ENCODE data around the gene COLEC12.

Gene COLEC12

DNA sequence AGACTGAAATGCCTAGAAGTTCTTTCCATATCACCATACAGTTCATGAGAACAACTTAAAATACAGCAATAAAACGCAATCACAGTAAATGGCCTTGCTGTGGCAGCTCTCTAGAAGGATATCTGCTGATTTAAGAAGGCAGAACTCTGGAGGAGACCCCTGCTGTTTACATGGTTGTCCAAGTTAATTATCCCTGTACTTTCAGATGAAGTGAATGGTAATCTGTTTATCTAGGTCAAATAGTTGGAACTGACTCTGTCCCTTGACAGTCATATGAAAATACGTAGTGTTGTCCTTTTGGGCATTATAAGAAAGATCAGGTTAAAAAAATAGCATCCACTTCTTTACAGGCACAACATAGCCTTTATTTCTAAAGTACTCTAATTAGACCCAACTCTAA is 115.6 kb downstream of the COLEC12 start:
- no peaks in the 10 kb centered on the region for H3K36me3 ChIP-seq (ENCODE audit: low read length)
- TF ChIP-seq, protein P1, sequence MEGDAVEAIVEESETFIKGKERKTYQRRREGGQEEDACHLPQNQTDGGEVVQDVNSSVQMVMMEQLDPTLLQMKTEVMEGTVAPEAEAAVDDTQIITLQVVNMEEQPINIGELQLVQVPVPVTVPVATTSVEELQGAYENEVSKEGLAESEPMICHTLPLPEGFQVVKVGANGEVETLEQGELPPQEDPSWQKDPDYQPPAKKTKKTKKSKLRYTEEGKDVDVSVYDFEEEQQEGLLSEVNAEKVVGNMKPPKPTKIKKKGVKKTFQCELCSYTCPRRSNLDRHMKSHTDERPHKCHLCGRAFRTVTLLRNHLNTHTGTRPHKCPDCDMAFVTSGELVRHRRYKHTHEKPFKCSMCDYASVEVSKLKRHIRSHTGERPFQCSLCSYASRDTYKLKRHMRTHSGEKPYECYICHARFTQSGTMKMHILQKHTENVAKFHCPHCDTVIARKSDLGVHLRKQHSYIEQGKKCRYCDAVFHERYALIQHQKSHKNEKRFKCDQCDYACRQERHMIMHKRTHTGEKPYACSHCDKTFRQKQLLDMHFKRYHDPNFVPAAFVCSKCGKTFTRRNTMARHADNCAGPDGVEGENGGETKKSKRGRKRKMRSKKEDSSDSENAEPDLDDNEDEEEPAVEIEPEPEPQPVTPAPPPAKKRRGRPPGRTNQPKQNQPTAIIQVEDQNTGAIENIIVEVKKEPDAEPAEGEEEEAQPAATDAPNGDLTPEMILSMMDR (IDR thresholded peaks at IDR 0.05; ENCODE audit: insufficient read depth, low read length, poor library complexity, severe bottlenecking): no peak
- no peak for TF ChIP-seq EZH2phosphoT487 (conservative IDR thresholded peaks at IDR 0.05; ENCODE audit: low read length)
- no peak overlapping the region for H3K4me2 ChIP-seq (ENCODE audit: low read depth, low read length, poor library complexity, severe bottlenecking)
- no peak overlapping the region for H2AFZ ChIP-seq (ENCODE audit: low read depth, low read length, severe bottlenecking)
- H3K9me3 ChIP-seq (ENCODE audit: insufficient read depth, low read length): no peaks in the 10 kb centered on the region
- no peak overlapping the region for H3K27ac ChIP-seq (ENCODE audit: low read depth, low read length)
- H3K4me3 ChIP-seq (ENCODE audit: insufficient read depth, low read length, poor library complexity, severe bottlenecking): no peak overlapping the region
- no peaks in the 10 kb centered on the region for H3K27me3 ChIP-seq (ENCODE audit: low read length)
- H3K9ac ChIP-seq (ENCODE audit: low read length): no peak overlapping the region
- H3K9me2 ChIP-seq (replicated peaks; ENCODE audit: insufficient read depth, low read length): no peaks in the 10 kb centered on the region
- H3F3A ChIP-seq (ENCODE audit: insufficient read depth): no peaks in the 10 kb centered on the region
- no peaks in the 10 kb centered on the region for H3K79me2 ChIP-seq (ENCODE audit: insufficient read depth, low read length)
- H4K20me1 ChIP-seq (ENCODE audit: low read depth, low read length): no peaks in the 10 kb centered on the region

DNA sequence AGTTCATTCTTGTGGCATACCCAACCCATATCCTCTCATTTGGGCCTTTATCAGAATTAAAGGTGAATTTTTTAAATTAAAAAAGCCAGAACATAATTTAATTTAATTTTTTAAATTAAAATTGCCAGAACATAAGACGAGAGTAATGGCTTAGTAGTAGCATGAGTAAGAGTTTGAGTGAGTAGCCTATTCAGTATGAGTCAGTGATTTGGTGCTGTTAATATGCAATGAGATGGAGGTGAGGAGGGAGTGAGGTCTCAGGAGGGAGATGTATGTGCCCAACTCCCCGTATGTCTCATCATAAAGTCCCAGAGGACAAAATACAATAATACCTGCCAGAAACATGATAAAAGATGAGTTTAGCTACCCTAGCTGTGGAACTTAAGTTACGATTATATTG is 117.4 kb downstream of the COLEC12 start:
- H3F3A ChIP-seq (ENCODE audit: insufficient read depth): no peaks in the 10 kb centered on the region
- H3K27ac ChIP-seq (ENCODE audit: low read depth, low read length): no peak overlapping the region
- no peaks in the 10 kb centered on the region for H4K20me1 ChIP-seq (ENCODE audit: low read depth, low read length)
- no peaks in the 10 kb centered on the region for H3K9me2 ChIP-seq (replicated peaks; ENCODE audit: insufficient read depth, low read length)
- no peak overlapping the region for H3K4me3 ChIP-seq (ENCODE audit: insufficient read depth, low read length, poor library complexity, severe bottlenecking)
- H2AFZ ChIP-seq (ENCODE audit: low read depth, low read length, severe bottlenecking): no peak overlapping the region
- no peaks in the 10 kb centered on the region for H3K27me3 ChIP-seq (ENCODE audit: low read length)
- TF ChIP-seq, protein P1 (IDR thresholded peaks at IDR 0.05; ENCODE audit: insufficient read depth, low read length, poor library complexity, severe bottlenecking): no peak
- TF ChIP-seq EZH2phosphoT487 (conservative IDR thresholded peaks at IDR 0.05; ENCODE audit: low read length): no peak
- no peak overlapping the region for H3K4me2 ChIP-seq (ENCODE audit: low read depth, low read length, poor library complexity, severe bottlenecking)
- no peaks in the 10 kb centered on the region for H3K36me3 ChIP-seq (ENCODE audit: low read length)
- no peaks in the 10 kb centered on the region for H3K79me2 ChIP-seq (ENCODE audit: insufficient read depth, low read length)
- no peaks in the 10 kb centered on the region for H3K9me3 ChIP-seq (ENCODE audit: insufficient read depth, low read length)
- H3K9ac ChIP-seq (ENCODE audit: low read length): no peak overlapping the region

DNA sequence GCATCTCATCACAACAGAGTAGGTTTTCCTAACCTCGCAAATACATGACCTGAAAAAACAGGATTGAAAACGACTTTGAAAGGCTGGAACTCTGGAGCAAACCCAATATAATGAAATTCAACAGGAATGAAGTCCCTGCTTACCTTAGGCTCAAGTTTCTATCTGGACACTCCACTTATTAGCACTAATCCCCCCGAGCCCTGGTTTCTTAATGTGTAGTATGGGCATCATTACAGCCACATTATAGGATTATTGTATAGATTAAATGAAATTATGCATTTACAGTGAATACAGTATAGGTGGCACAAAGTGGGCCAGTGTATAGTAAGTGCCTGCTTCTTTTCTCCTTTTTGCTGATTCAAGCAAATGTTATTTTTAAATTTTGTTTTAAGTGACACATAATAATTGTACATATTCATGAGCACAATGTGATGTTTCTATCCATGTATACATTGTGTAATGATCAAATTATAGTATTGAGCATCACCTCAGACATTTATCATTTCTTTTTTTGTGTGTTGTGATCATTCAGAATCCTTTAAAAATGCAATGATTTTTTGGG is 118.0 kb downstream of the COLEC12 start:
- H3K4me3 ChIP-seq (ENCODE audit: insufficient read depth, low read length, poor library complexity, severe bottlenecking): no peak overlapping the region
- no peaks in the 10 kb centered on the region for H3K79me2 ChIP-seq (ENCODE audit: insufficient read depth, low read length)
- H3K9me2 ChIP-seq (replicated peaks; ENCODE audit: insufficient read depth, low read length): no peaks in the 10 kb centered on the region
- H3K27me3 ChIP-seq (ENCODE audit: low read length): no peaks in the 10 kb centered on the region
- no peaks in the 10 kb centered on the region for H3K9me3 ChIP-seq (ENCODE audit: insufficient read depth, low read length)
- no peak overlapping the region for H3K27ac ChIP-seq (ENCODE audit: low read depth, low read length)
- no peaks in the 10 kb centered on the region for H3F3A ChIP-seq (ENCODE audit: insufficient read depth)
- no peak overlapping the region for H2AFZ ChIP-seq (ENCODE audit: low read depth, low read length, severe bottlenecking)
- H3K9ac ChIP-seq (ENCODE audit: low read length): no peak overlapping the region
- TF ChIP-seq, protein P1 (IDR thresholded peaks at IDR 0.05; ENCODE audit: insufficient read depth, low read length, poor library complexity, severe bottlenecking): no peak
- no peak for TF ChIP-seq EZH2phosphoT487 (conservative IDR thresholded peaks at IDR 0.05; ENCODE audit: low read length)
- H4K20me1 ChIP-seq (ENCODE audit: low read depth, low read length): no peaks in the 10 kb centered on the region
- H3K36me3 ChIP-seq (ENCODE audit: low read length): no peaks in the 10 kb centered on the region
- no peak overlapping the region for H3K4me2 ChIP-seq (ENCODE audit: low read depth, low read length, poor library complexity, severe bottlenecking)
